ENCODE results near the gene SYCE3. TPM values are rescaled to one million over a fixed set of nuclear protein-coding genes. Genes with fewer than 3 reads are reported as not detected.
"Not testable (repeated sequence)": the region's sequence is repeated elsewhere in the genome, so short reads cannot be mapped to it uniquely, and the experiment has no call there.

The SYCE3 gene
- total RNA-seq, 1 donor from 2014 or later, result not detected

- Histone ChIP-seq H3K4me3 (no peak within 1 kb of the TSS), H3K9me3 (no peaks in the 10 kb centered on the region), H3K36me3 (no peaks in the 10 kb centered on the region), H3K4me1 (peaks cover 33% of the 10 kb centered on the region), H3K27me3 (peaks cover 29% of the 10 kb centered on the region), H3K27ac (peak within 1 kb of the TSS; percentile 48)
- TF ChIP-seq CTCF (IDR thresholded peaks at IDR 0.05), result no peak
- DNase-seq, result no peak
- intact Hi-C loops (cut with DNase I), result no loop called here
- no peak for ATAC-seq
Observed at GRCh38 chr22:50545522-50546325, 17.0 kb downstream of the SYCE3 start, which contains the start of gene KLHDC7B. TSS of gene KLHDC7B (plus strand) at chr22:50545899. CDS start at chr22:50546244, 345 bp downstream.

DNA sequence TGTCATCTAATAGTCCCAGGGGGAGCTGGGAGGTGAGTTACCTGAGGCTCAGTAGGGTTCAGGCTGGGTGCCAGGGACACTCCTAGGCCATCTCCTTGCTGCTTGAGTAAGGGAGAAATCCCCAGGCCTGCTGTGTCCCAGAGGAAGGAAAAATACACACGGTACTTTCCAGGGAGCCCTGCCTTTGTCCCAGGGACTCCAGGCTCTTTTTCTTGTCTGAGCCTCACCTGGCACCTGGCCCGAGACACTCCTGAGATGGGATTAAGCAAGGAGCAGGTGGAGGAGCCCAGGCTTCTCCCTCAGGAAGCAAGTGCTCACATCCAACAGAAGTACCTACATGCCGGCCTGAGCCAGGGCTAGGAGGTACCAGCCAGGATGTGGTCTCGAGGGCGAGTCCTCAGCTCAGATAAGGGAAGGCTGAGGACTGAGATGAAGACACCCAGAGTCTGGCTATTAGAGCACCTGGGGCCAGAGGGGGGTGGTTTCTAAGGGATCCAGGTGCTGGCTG, 17.9 kb downstream of the SYCE3 start:
- no peak for TF ChIP-seq CTCF (IDR thresholded peaks at IDR 0.05)
- no peaks in the 10 kb centered on the region for H3K9me3 ChIP-seq
- intact Hi-C loops (cut with DNase I), result no loop called here
- peak overlapping the region; percentile 48 for H3K27ac ChIP-seq
- DNase-seq (peak; percentile 86), ATAC-seq (peak; percentile 25)
- H3K4me3 ChIP-seq, result peak overlapping the region; percentile 32
- peaks cover 29% of the 10 kb centered on the region for H3K27me3 ChIP-seq
- no peaks in the 10 kb centered on the region for H3K36me3 ChIP-seq
- peaks cover 42% of the 10 kb centered on the region for H3K4me1 ChIP-seq

GRCh38 chr22:50544078-50544745, 18.5 kb downstream of the SYCE3 start:
- Histone ChIP-seq H3K27me3 (peaks cover 28% of the 10 kb centered on the region), H3K27ac (peak overlapping the region; percentile 48), H3K4me1 (peaks cover 46% of the 10 kb centered on the region), H3K9me3 (no peaks in the 10 kb centered on the region), H3K36me3 (no peaks in the 10 kb centered on the region), H3K4me3 (peak overlapping the region; percentile 32)
- intact Hi-C loops (cut with DNase I), result no loop called here
- DNase-seq, result peak; percentile 93
- ATAC-seq, result peak; percentile 68
- TF ChIP-seq CTCF (IDR thresholded peaks at IDR 0.05), result peak; percentile 73

GRCh38 chr22:50542416-50542927, 20.2 kb downstream of the SYCE3 start:
- intact Hi-C loops (cut with DNase I), result no loop called here
- Histone ChIP-seq H3K4me3 (peak overlapping the region; percentile 8), H3K9me3 (no peaks in the 10 kb centered on the region), H3K27ac (peak overlapping the region; percentile 97), H3K27me3 (peaks cover 17% of the 10 kb centered on the region), H3K36me3 (no peaks in the 10 kb centered on the region), H3K4me1 (peaks cover 47% of the 10 kb centered on the region)
- TF ChIP-seq CTCF (IDR thresholded peaks at IDR 0.05), result no peak
- DNase-seq (peak; percentile 73), ATAC-seq (peak; percentile 30)

GRCh38 chr22:50541667-50542026, 21.1 kb downstream of the SYCE3 start:
- peak overlapping the region; percentile 97 for H3K27ac ChIP-seq
- peak; percentile 54 for ATAC-seq

GRCh38 chr22:50540381-50540780, 22.3 kb downstream of the SYCE3 start:
- peak overlapping the region; percentile 97 for H3K27ac ChIP-seq
- ATAC-seq (no peak), DNase-seq (no peak)
- H3K4me1 ChIP-seq, result peaks cover 50% of the 10 kb centered on the region
- H3K27me3 ChIP-seq, result no peaks in the 10 kb centered on the region
- no peak overlapping the region for H3K4me3 ChIP-seq
- H3K36me3 ChIP-seq, result no peaks in the 10 kb centered on the region
- intact Hi-C loops (cut with DNase I), result no loop called here
- H3K9me3 ChIP-seq, result no peaks in the 10 kb centered on the region
- TF ChIP-seq CTCF (IDR thresholded peaks at IDR 0.05), result no peak

More at GRCh38 chr22:50541667-50542026, 21.1 kb downstream of the SYCE3 start:
- intact Hi-C loops (cut with DNase I); H3K27me3 ChIP-seq; H3K36me3 ChIP-seq; H3K9me3 ChIP-seq: not testable (repeated sequence)
- peak overlapping the region; percentile 8 for H3K4me3 ChIP-seq
- DNase-seq, result peak; percentile 82
- peaks cover 50% of the 10 kb centered on the region for H3K4me1 ChIP-seq

Data from upper lobe of right lung (tissue), 1 donor.